Fibroblast of the aortic adventitia (primary cell): ENCODE data around the gene NKX2-1. TPM values are rescaled to one million over a fixed set of nuclear protein-coding genes. Genes with fewer than 3 reads are reported as not detected.

Experiments
- total RNA-seq: library from RNA; depleted of rRNA; stranded (reverse); fragments of >200 nt; gene quantifications from 2 replicates; pipeline ENCODE4 v1.2.3, GENCODE V29; 2012; ENCODE audit warnings: low replicate concordance

Gene NKX2-1
- total RNA-seq, 1 donor: not detected

Other genes starting within 250 kb of the NKX2-1 start
- gene MBIP, start 199.6 kb downstream of the NKX2-1 start, total RNA-seq: 11.1 and 18.2 TPM in 2 replicates
- gene NKX2-8, start 62.4 kb upstream of the NKX2-1 start, total RNA-seq: not detected in 2 replicates
- gene PAX9, start 141.6 kb upstream of the NKX2-1 start, total RNA-seq: 0.18 TPM in 1 of 2 replicates, not detected in the other